Retinal pigment epithelial cell (primary cell): ENCODE measurements around the gene G3BP1.
"Not testable (repeated sequence)": the region's sequence is repeated elsewhere in the genome, so short reads cannot be mapped to it uniquely, and the experiment has no call there.

Experiments
- DNase-seq: peaks from one replicate; pipeline ENCODE4 v3.0.0-alpha.2; 2010; ENCODE audit warnings: low read depth
- H3K4me3 ChIP-seq: 2 replicates; pipeline ENCODE4 v1.5.1; 2011; ENCODE audit warnings: mild to moderate bottlenecking, low read length, control low read depth, moderate library complexity
- TF ChIP-seq, protein P1 (sequence below): conservative IDR thresholded peaks from 2 replicates; pipeline ENCODE4 v1.5.1; 2011; ENCODE audit warnings: low read depth, low read length, control low read depth, inconsistent platforms

The G3BP1 gene

DNA sequence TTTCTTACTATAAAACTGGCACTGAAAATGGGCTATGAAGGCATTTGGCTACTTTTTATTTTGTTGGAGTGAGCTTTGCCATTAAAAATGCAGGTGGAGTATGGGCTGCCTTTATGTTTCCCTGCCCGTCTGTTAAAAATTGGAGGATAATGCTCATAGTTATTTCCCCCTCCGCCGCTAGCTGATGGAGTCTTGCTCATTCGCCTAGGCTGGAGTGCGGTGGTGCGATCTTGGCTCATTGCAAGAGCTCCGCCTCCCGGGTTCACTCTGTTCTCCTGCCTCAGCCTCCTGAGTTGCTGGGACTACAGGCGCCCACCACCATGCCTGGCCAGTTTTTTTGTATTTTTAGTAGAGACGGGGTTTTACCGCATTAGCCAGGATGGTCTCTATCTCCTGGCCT is 8.6 kb downstream of the G3BP1 start:
- DNase-seq: no peak
- TF ChIP-seq, protein P1, sequence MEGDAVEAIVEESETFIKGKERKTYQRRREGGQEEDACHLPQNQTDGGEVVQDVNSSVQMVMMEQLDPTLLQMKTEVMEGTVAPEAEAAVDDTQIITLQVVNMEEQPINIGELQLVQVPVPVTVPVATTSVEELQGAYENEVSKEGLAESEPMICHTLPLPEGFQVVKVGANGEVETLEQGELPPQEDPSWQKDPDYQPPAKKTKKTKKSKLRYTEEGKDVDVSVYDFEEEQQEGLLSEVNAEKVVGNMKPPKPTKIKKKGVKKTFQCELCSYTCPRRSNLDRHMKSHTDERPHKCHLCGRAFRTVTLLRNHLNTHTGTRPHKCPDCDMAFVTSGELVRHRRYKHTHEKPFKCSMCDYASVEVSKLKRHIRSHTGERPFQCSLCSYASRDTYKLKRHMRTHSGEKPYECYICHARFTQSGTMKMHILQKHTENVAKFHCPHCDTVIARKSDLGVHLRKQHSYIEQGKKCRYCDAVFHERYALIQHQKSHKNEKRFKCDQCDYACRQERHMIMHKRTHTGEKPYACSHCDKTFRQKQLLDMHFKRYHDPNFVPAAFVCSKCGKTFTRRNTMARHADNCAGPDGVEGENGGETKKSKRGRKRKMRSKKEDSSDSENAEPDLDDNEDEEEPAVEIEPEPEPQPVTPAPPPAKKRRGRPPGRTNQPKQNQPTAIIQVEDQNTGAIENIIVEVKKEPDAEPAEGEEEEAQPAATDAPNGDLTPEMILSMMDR: no peak
- H3K4me3 ChIP-seq: no peak overlapping the region

DNA sequence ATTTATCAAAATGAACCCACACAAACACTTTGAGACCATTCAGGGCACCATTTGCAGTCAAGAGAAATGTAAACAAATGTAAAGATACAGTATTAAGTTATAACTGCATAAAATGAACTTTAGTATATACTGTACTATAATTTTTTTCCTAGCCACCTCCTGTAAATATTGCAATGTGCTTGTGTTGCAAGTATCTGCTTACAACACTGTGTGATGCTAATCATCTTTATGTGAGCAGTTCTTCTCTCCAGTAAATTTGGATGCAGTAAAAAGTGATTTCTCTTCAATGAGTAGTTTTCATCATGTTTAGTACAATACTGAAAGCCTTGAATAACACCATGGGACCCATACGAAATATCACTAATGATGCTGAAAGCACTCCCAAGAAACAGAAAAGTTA is 9.4 kb downstream of the G3BP1 start:
- no peak for DNase-seq
- no peak overlapping the region for H3K4me3 ChIP-seq
- TF ChIP-seq, protein P1: no peak

DNA sequence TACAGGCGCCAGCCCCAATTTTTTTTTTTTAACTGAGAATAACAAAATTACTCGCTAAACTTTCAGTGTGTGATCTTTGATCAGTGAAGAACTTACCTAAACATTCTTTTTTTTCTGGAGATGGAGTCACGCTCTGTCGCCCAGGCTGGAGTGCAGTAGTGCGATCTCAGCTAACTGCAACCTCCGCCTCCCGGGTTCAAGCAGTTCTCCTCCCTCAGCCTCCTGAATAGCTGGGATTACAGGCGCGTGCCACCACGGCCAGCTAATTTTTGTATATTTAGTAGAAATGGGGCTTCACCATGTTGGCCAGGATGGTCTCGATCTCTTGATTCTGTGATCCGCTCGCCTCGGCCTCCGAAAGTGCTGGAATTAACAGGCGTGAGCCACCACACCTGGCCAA is 11.9 kb downstream of the G3BP1 start:
- H3K4me3 ChIP-seq, DNase-seq: not testable (repeated sequence)

DNA sequence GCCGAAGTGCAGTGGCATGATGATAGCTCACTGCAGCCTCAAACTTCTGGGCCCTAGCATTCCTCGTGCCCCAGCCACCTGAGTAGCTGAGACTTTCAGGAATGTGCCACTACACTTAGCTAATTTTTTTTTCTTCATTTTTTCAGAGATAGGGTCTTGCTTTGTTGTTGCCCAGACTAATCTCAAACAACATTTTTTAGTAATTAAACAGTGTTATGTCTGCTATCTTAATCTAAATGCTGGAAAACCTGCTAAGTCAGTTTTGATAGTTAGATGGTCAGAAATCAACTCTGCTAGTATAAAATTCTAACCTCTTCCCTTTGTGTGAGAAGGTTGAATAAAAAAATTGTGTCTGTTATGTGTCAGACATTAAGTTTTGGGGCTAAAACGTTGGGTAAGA is 12.4 kb downstream of the G3BP1 start:
- TF ChIP-seq, protein P1: no peak
- no peak for DNase-seq
- no peak overlapping the region for H3K4me3 ChIP-seq

DNA sequence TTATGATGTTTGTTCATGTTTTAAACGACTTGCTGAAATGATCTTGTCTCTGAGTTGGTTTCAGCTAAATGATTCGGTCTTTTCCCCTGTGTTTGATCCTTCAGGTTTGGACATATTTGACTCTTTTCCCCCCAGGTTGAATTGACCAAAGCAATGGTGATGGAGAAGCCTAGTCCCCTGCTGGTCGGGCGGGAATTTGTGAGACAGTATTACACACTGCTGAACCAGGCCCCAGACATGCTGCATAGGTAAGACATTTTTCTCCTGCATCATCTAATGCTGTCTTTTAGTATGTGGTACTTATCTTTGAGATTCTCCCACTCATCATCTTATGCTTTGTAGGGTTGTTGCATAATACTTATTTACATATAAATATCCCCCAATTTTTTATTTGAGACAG is 14.7 kb downstream of the G3BP1 start:
- TF ChIP-seq, protein P1: no peak
- no peak overlapping the region for H3K4me3 ChIP-seq
- DNase-seq: no peak

DNA sequence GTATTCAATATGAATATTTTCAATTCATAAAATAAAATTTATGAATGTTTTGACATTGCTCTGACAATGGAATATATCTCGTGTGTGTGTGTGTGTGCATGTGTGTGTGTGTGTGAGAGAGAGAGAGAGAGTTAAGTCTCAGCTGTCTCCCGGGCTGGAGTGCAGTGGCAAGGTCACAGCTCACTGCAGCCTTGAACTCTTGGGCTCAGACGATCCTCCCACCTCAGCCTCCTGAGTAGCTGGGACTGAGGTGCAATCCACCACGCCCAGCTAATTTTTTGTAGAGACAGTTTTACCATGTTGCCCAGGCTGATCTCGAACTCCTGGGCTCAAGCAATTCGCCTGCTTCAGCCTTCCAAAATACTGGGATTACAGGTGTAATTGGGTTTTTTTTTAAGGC is 16.1 kb downstream of the G3BP1 start:
- TF ChIP-seq, protein P1: no peak
- DNase-seq: no peak
- H3K4me3 ChIP-seq: no peak overlapping the region

DNA sequence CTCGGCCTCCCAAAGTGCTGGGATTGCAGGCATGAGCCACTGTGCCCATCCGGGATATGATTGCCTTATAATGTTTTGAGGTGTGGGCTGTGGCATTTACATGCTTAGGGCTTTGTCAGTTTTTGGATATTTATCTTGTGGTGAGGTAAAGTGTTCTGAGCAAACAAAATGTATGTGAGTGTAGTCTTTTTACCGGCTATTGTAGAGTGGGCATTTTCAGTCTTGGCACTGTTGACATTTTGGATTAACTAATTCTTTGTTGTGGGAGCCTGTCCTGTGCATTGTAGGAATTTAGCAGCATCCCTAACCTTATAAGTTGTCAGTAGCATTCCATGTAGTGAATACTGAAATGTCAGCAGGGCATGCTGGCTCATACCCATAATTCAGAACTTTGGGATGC is 21.6 kb downstream of the G3BP1 start:
- DNase-seq: no peak
- no peak overlapping the region for H3K4me3 ChIP-seq
- TF ChIP-seq, protein P1: no peak

DNA sequence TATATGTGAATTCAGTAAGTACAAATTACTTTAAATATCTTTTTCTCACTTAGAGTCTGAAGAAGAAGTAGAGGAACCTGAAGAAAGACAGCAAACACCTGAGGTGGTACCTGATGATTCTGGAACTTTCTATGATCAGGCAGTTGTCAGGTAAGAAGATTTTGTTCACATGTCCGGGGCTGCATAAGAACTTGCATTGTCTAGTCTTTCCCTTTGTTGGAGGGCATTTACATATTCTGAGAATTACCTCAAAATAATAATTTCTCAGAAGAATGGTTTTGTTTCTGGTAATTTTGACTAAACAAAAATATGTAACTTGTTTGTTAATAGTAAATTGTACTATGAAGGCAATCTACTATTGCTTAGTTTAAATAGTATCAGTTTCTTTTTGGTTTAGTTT is 23.7 kb downstream of the G3BP1 start:
- TF ChIP-seq, protein P1: no peak
- no peak for DNase-seq
- no peak overlapping the region for H3K4me3 ChIP-seq
